ENCODE results near the gene CERS3. TPM values are rescaled to one million over a fixed set of nuclear protein-coding genes. Genes with fewer than 3 reads are reported as not detected.
A peak's percentile ranks its signal among the peaks of the same experiment; 100 is the strongest.
"Not testable (repeated sequence)": the region's sequence is repeated elsewhere in the genome, so short reads cannot be mapped to it uniquely, and the experiment has no call there.

CERS3 gene
- total RNA-seq, 1 donor from 2014 or later, result not detected

DNA sequence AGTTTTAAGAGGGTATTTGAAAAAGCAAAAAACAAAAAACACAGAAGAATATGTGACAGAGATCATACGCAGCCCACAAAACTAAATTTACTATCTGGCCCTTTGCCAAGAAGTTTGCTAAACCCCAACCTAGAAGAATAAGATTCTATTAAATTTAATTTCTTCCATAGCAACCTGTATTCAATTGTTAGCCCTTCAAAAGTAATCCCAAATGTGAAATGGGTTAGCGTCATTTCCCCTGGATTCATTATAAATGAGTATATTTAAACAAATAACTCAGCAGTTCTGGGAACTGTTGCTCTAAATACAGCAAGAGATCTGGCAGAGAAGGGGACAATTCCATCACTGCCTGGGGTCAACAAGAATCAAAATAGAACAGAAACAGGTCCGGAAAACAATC is 56.8 kb downstream of the CERS3 start:
- DNase-seq (ENCODE audit: extremely low read depth, low read depth, low spot score), result no peak

DNA sequence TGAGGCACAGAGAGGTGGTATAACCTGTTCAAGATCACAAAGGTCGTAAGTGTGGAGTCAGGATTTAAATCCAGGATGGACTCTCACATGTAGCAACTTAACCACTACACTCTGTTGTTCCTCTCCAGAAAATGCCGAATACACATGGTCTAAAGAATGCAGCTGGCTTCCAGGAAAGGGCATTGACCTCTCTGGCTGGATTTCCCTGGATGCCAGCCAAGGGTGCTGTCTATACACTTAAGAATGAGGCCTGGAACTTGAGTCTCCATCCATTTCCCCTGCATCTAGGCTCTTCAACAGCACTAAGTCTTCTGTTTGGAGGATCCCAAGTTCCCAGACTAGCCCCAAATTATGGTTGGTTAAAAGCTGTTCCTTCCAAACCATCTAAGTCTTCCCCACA is 60.5 kb downstream of the CERS3 start:
- DNase-seq (ENCODE audit: extremely low read depth, low read depth, low spot score), result no peak

DNA sequence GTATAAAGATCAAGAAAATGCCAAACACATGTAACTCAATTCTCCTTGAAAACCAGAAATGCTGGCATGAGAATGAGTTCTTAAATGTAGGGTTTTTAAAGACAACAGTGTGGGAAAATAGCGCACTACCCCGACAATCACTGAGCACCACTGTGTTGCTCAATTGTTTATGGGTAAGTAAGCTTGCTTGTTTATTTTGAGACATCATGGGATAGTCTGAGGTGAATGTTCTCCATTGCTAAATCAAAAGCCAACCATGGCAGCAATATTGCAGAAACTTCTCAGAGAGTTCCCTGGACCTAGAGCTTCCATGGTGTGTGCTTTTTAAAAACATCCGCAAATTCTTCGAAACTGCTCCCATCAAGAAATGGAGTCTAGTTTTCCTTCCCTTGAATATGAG is 62.7 kb downstream of the CERS3 start:
- DNase-seq (ENCODE audit: extremely low read depth, low read depth, low spot score), result no peak

DNA sequence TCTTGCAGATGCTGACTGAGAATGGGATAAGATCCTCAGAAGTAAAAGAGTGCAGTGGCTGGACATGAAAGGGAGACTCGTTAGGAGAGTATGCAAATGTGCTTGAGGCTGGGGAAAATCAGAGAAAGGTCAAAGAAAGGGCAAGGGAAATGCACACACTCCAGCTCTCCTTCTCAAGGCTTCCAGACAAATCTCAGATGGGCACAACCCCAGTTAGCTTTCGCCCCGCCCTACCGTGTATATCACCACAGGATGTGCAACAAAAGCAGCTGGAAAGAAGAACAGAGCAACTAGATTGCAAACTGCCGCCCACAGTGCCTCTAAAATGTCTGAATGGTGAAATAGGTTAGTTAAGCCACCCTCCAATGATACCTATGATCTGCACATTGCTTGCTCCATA is 63.9 kb downstream of the CERS3 start:
- no peak for DNase-seq (ENCODE audit: extremely low read depth, low read depth, low spot score)

DNA sequence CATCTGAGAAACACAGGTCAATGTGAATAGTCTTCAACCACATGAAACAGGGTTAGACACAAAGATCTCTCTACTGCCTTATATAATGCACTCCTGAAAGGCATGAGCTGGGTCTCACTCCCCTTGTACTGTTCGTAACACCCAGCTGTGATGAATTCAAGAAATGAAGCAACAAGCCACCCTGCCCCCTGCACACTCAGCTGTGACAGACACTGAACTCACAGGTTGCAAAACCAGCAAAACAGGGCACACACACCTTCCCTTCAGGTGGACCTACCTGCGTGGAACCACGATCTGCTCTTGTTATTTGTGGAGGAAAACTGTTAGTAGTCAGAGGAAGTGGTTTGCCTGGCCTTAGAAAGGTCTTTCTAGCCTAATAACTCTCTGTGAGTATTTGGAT is 64.5 kb downstream of the CERS3 start:
- no peak for DNase-seq (ENCODE audit: extremely low read depth, low read depth, low spot score)

DNA sequence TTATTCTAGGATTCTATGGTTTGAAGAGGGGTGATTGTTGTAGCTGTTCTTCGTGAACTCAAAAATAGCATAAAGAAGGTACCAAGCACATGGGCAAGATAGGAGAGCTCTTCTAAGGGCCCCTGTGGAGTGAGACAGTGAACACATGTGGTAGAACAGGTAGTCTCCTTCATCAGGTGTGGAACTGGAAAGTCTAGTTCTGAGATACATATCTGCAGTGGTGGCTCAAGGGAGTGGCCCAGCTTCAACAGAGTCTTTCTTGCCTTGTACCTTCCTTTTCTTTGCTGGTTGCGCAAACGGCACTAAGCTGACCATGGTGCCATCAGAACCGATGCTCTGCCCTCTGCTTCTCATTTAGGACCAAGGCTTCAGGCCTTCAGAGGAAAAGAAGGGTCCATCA is 65.2 kb downstream of the CERS3 start:
- DNase-seq (ENCODE audit: extremely low read depth, low read depth, low spot score), result no peak

DNA sequence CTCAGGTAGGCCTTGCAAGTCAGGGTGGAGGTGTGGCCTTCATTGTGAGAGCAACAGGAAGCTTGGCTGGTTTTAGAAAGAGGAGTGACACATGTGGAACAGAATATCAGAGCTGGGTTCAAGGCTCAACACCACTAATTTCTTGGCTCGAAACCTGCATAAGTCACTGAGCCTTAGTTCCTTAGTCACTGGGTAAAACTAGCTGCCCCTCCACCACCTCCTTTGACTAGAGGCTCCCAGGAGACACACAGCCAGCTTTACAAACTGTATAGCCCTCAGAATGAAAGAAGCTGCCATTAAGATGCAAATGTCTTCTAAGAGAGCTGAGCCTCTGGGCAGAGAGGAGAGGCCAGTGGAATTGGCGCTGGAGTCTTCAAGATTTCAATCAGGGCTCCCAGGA is 67.7 kb downstream of the CERS3 start:
- DNase-seq (ENCODE audit: extremely low read depth, low read depth, low spot score), result no peak

DNA sequence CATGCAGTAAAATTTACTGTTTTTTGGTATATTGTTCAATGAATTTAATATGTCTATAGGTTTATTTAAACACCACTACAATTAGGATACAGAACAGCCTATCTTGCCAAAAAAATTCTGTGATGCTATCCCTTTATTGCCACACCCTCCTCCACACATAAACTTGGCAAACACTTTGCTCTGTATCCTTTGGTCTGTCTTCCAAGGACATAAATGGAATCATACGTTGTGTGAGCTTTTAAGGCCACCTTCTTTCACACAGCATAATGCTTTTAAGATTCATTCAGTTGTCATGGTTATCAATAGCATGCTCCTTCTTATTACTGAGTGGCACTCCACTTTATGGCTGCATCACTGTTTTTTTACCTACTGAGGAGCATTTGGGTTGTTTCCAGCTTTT is 71.5 kb downstream of the CERS3 start:
- peak; percentile 3 for DNase-seq (ENCODE audit: extremely low read depth, low read depth, low spot score)

DNA sequence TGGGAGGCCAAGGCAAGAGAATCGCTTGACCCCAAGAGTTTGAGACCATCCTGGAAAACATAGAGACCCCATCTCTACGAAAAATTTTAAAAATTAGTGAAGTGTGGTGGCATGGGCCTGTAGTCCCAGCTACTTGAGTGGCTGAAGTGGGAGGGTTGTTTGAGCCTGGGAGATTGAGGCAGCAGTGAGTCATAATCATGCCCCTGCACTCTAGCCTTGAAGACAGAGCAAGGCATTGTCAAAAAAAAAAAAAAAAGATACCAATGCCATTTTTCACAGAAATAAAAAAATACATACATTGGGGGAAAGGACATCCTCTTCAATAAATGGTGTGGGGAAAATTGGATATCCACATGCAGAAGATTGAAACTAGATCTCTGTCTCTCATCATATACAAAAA is 74.6 kb downstream of the CERS3 start:
- DNase-seq (ENCODE audit: extremely low read depth, low read depth, low spot score), result no peak

DNA sequence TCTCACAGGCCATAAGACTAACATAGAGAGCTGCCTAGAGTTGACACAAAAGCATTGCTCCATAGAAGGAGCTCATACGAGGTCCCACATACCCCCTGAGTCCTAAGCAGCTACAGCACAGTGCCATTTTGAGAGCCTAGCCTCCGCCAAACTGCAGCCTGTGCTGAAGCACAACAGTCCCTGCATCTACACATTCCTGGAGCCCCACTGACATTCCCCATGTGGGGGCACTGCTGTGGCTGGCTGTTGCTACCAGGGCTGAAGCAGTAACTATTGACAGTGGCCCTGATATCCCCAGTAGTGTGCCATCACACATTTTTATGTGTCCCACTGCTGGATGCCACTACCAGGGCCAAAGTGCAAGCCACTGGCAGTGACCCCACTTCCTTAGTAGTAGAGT is 80.3 kb downstream of the CERS3 start:
- DNase-seq (ENCODE audit: extremely low read depth, low read depth, low spot score), result no peak

DNA sequence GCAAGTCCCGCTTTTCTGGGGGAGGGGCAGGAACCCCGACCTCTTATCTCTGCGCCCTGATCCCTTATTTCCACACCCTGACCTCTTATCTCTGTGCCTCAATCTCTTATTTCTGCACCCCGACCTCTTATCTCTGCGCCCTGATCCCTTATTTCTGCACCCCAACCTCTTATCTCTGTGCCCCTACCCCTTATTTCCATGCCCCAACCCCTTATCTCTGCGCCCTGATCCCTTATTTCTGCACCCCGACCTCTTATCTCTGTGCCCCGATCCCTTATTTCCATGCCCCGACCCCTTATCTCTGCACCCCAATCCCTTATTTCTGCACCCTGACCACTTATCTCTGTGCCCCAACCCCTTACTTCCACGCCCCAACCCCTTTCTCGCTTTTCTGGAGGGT is 87.7 kb downstream of the CERS3 start:
- DNase-seq (ENCODE audit: extremely low read depth, low read depth, low spot score), result not testable (repeated sequence)

DNA sequence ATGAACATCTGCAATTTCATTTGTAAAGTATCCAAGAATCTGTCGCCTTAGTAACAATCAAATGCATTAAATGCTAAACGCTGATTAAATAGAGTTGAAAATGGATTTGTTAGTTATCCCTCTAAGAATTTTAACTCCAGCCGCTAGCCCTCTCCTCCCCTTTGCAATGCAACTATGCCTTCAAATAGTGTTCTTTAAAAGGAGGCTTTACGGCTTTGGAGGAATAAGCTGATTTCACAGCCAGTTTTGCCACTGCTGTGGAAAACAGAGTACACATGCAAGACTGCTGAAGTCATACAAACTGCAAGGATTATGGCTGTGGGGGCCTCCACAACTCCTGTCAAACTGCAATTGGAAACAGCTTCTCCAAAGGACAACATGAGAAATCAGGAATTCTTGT is 89.2 kb downstream of the CERS3 start:
- no peak for DNase-seq (ENCODE audit: extremely low read depth, low read depth, low spot score)

DNA sequence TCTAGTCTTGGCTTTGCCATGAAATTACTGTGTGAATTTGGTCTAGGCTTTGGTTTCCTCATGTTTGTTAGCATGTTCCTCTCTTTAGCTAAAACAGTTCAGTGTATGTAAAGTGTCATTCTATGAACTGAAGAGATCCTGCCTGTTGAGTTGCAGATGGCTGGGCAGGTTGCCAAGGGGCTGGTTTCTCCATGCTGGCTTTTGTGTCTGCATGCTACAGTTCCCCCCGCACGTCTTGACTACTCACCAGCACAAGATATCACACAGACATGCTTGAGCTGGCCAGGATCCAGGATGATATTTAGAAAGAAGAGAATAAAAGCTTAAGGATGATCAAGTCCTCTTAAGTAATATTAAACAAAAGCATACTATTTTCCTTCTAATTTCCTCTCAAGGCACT is 90.2 kb downstream of the CERS3 start:
- no peak for DNase-seq (ENCODE audit: extremely low read depth, low read depth, low spot score)

DNA sequence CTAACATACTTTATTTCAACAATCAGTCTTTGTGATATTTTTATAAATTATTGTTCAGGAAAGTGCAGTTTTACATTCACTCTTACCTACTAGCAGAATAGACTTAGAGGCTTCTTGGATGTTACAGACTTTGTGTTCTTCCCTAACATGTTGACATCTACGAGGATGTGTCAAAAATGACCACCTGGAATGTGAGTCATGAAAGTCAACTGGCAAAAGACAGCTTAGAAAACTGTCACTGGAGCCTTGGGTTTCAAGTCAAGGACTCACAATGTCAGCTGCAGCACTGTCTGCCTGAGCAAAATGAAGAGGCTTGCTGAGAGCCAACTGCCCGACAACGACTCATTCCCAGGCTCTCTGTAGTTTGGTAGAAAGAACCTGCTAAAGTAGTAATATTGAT is 91.5 kb downstream of the CERS3 start:
- no peak for DNase-seq (ENCODE audit: extremely low read depth, low read depth, low spot score)

DNA sequence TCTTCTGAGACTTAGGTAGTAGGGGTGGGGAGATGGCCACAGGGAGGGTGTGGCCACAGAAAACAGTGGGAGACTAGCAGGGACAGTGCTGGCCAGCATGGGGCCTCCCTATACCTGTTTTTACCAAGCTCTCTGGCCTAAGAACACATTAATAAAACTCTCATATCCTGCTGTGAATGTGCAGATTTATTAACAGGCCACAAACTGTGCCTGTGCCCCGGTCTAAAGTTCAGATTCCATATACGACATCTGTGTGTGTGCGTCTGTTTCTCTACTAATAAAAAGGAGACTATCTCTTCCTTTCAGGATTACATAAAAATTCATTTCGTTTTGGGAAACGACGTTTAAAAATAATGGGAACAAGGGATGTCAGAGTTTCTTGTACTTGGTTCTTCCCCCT is 94.2 kb downstream of the CERS3 start:
- no peak for DNase-seq (ENCODE audit: extremely low read depth, low read depth, low spot score)

DNA sequence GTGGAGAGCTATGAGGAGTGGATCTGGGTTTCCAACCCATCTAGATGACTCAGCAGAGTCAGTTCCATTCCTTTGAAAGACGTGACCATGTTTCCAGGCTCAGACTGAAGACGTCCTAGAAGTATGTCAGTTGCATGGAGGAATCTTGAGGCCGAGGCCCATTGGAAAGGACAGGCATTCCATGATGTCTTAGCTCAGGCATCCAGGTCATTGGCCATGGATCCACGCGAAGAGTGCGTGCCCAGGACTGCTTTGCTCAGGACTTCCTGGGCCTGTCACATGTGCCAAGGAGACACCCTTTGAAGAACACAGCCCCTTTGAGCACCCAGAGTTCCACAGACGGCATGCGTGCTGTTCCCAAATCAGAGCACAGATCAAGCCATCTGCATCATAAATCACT is 94.7 kb downstream of the CERS3 start:
- DNase-seq (ENCODE audit: extremely low read depth, low read depth, low spot score), result no peak

DNA sequence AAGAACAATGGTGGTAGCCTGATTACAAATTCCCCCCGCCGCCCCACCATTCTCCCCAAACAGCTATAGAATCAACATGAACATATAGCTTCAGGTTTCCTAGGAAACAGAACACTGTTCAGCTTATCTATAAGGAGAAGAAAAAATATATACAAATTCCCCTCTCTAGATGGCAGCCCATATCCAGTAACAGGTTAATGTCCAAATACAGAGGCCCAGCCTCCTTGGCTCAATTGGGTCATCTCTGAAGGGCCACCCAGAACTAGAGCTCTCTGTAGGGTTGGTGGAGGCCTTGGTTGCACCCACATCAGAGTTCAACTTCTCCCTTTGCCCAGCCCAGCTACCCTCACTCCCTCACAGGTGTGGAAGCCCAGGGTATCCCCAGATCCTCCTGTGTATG is 95.4 kb downstream of the CERS3 start:
- no peak for DNase-seq (ENCODE audit: extremely low read depth, low read depth, low spot score)

DNA sequence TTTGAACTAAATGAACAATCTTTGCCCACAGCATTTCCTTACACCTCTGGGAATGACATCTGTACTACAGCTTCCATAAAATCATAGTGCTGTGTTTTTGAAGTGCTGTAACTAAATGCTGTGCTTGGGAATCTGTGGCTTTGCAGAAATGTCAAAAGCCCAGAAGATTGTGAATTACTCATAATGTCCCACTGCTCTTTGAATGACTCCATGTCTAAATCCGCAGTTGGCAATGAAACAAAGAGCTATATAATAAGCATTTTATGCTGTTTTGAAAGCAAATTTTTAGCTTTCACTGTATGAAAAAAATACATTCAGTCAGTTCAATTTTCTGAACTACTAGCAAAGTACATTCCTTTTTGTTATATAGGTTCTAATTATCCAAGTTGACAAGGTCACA is 98.3 kb downstream of the CERS3 start:
- DNase-seq (ENCODE audit: extremely low read depth, low read depth, low spot score), result no peak

DNA sequence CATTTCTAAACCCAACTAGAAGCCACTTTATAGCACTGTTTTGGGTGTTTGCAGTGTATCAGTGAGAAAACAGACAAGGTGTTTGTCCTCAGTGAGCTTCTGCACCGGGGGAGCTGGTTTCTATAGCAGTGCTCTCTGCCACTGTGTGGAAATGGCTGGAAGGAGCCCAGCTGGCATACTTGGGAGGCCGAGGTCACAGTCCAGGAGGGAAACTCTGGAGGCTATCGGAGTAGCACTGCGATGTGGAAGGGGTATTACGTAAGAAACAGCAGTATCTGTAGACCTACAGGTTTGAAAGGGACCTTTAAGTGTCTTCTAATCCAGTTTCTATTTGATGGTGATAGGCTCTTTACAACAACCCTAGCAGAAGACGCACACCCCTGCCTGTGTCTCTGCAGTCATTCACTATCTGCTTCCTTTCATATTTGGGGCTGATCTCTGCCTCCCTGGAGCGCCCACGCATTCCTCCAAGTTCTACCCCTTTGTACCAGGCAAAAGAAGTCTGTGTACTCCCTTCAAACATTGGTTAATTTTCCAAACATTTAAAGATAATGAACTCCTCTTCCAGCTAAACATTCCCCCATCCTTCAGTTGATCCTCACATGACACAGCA is 99.5 kb downstream of the CERS3 start:
- no peak for DNase-seq (ENCODE audit: extremely low read depth, low read depth, low spot score)

DNA sequence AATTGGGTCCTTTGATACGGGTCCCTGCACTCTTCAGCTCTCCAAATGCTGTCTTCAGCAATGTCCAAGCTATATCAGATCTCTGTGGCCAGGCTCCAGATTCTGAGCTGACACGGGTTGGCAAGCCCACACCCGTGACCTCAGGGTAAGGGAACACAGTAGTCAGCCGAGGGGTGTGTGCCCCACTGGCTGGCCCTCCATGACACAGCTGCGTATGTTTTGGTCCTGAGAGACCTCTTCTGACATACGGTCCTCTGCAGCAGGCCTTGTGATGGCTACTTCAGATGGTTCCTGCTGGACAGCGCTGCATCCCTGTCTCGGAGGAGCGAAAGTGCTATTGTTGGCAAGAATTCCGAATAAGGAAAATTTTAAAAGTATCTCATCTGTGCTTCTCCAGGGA is 101.8 kb downstream of the CERS3 start:
- no peak for DNase-seq (ENCODE audit: extremely low read depth, low read depth, low spot score)

DNA sequence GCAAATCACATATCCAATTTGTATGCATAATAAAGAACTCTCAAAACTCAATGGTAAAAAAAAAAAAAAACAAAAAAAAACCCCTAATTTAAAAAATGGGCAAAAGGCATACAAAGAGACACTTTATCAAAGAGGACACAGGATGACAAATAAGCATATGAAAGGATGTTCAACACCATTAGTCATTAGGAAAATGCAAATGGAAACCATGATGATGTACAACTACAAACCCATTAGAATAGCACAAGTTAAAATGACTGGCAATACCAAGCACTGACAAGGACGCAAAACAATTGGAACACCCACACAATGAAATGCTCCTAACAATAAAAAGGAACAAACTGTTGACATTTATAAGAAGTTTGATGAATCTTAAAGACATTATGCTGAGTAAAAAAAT is 123.6 kb downstream of the CERS3 start:
- DNase-seq (ENCODE audit: extremely low read depth, low read depth, low spot score), result no peak

DNA sequence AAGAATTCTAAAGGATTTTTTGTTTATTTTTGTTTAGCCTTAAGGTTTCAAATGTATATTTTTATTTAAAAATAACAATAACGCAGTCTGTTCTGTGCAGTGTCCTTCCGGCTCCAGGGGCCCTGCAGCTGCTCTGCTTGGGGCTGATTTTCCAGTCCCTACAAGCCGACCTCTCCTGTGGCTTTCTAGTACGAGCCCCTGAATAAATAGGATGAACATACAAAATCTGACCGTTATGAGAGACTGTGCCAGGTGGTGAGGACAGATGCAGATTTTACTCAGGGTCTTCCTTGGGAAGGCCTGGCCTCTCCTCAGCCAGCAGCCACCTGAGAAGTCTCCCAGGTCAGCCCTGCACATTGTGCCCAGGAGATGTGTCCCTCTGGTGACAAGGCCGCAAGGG is 127.8 kb downstream of the CERS3 start:
- no peak for DNase-seq (ENCODE audit: extremely low read depth, low read depth, low spot score)

DNA sequence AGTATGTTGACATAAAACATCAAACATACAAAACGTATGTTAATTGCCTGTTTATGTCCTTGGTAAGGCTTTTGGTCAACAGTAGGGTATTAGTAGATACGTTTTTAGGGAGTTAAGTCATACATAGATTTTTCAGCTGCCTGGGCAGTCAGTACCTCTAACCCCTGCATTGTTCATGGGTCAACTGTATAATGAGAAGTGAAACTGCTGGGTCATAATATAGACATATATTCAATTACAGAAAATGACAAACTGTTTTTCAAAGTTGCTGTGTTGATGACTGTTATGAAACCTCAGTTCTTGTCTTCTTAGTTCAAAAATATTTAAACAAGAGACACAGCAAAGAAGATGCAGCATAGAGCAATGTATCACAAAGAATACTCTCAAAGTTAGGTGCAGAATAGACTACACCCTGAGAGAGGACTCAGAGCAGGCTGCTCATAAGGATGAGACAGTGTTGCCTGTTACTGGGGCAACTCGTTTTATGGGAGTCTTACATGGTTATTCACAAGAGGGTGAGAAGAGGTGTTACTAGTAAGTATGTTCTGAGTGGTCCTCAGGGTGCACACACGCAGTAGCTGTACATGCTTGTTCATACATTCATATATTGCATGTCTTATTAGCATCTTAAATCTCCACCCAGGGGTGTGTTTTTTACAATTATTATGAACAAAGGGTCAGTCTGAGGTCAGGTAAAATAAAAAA is 133.9 kb downstream of the CERS3 start:
- DNase-seq (ENCODE audit: extremely low read depth, low read depth, low spot score), result no peak

Measured in glomerular endothelial cell (primary cell).